Measurements from ENCODE around the gene TPX2. TPM values are rescaled to one million over a fixed set of nuclear protein-coding genes. Genes with fewer than 3 reads are reported as not detected.

Gene TPX2
- total RNA-seq, 1 donor from 2014 or later, result 22.6 TPM

GRCh38 chr20:31719644-31720485 lies 19.2 kb upstream of the TPX2 start:
- no peaks in the 10 kb centered on the region for H3K27me3 Mint-ChIP-seq (ENCODE audit: unreplicated experiment)
- H3K9me3 Mint-ChIP-seq (ENCODE audit: unreplicated experiment), result no peaks in the 10 kb centered on the region
- no peak for TF ChIP-seq CTCF (IDR thresholded peaks at IDR 0.05)
- no peak for DNase-seq (ENCODE audit: extremely low spot score, unreplicated experiment)
- peaks cover 70% of the 10 kb centered on the region for H3K4me1 Mint-ChIP-seq (ENCODE audit: unreplicated experiment)
- H3K4me3 Mint-ChIP-seq (ENCODE audit: unreplicated experiment), result peak overlapping the region; percentile 90
- peaks cover 36% of the 10 kb centered on the region for H3K36me3 Mint-ChIP-seq (ENCODE audit: unreplicated experiment)
- H3K27ac Mint-ChIP-seq (ENCODE audit: unreplicated experiment), result peak overlapping the region; percentile 98

- peak overlapping the region; percentile 90 for H3K4me3 Mint-ChIP-seq (ENCODE audit: unreplicated experiment)
- no peaks in the 10 kb centered on the region for H3K9me3 Mint-ChIP-seq (ENCODE audit: unreplicated experiment)
- peak overlapping the region; percentile 98 for H3K27ac Mint-ChIP-seq (ENCODE audit: unreplicated experiment)
- no peaks in the 10 kb centered on the region for H3K27me3 Mint-ChIP-seq (ENCODE audit: unreplicated experiment)
- no peak for TF ChIP-seq CTCF (IDR thresholded peaks at IDR 0.05)
- DNase-seq (ENCODE audit: extremely low spot score, unreplicated experiment), result no peak
- H3K4me1 Mint-ChIP-seq (ENCODE audit: unreplicated experiment), result peaks cover 65% of the 10 kb centered on the region
- H3K36me3 Mint-ChIP-seq (ENCODE audit: unreplicated experiment), result peaks cover 36% of the 10 kb centered on the region
These were observed 18.3 kb upstream of the TPX2 start for GRCh38 chr20:31720486-31721407.

GRCh38 chr20:31721408-31722256 lies 17.5 kb upstream of the TPX2 start:
- TF ChIP-seq CTCF (IDR thresholded peaks at IDR 0.05), result no peak
- no peaks in the 10 kb centered on the region for H3K9me3 Mint-ChIP-seq (ENCODE audit: unreplicated experiment)
- H3K36me3 Mint-ChIP-seq (ENCODE audit: unreplicated experiment), result peaks cover 32% of the 10 kb centered on the region
- H3K4me1 Mint-ChIP-seq (ENCODE audit: unreplicated experiment), result peaks cover 58% of the 10 kb centered on the region
- DNase-seq (ENCODE audit: extremely low spot score, unreplicated experiment), result no peak
- H3K4me3 Mint-ChIP-seq (ENCODE audit: unreplicated experiment), result peak overlapping the region; percentile 90
- H3K27me3 Mint-ChIP-seq (ENCODE audit: unreplicated experiment), result no peaks in the 10 kb centered on the region
- peak overlapping the region; percentile 98 for H3K27ac Mint-ChIP-seq (ENCODE audit: unreplicated experiment)

- Mint-ChIP-seq H3K4me3 (ENCODE audit: unreplicated experiment) (peak within 1 kb of the TSS; percentile 90), H3K9me3 (ENCODE audit: unreplicated experiment) (no peaks in the 10 kb centered on the region), H3K27me3 (ENCODE audit: unreplicated experiment) (no peaks in the 10 kb centered on the region), H3K27ac (ENCODE audit: unreplicated experiment) (peak within 1 kb of the TSS; percentile 98), H3K4me1 (ENCODE audit: unreplicated experiment) (peaks cover 52% of the 10 kb centered on the region), H3K36me3 (ENCODE audit: unreplicated experiment) (peaks cover 25% of the 10 kb centered on the region)
- peak; percentile 74 for TF ChIP-seq CTCF (IDR thresholded peaks at IDR 0.05)
- peak; percentile 94 for DNase-seq (ENCODE audit: extremely low spot score, unreplicated experiment)
These were observed 16.6 kb upstream of the TPX2 start, which contains the start of gene BCL2L1 for GRCh38 chr20:31722257-31723068. Gene BCL2L1 (minus strand): TSS chr20:31722868. CDS start chr20:31722218, 650 bp downstream.

Data from osteocyte (in vitro differentiated cells).